ENCODE measurements around the gene FLVCR2. TPM values are rescaled to one million over a fixed set of nuclear protein-coding genes. Genes with fewer than 3 reads are reported as not detected.

FLVCR2 gene
- total and polyA plus RNA-seq, 8 donors: 0.33 to 6.3 (median 2.4) TPM

GRCh38 chr14:75640876-75641275 lies 62.5 kb downstream of the FLVCR2 start:
- no peaks in the 10 kb centered on the region for H3K27me3 ChIP-seq
- H3K27ac ChIP-seq: no peak overlapping the region
- no peaks in the 10 kb centered on the region for H3K36me3 ChIP-seq
- no peak for ATAC-seq
- DNase-seq: no peak
- peaks cover 3 to 10% (median 8%) of the 10 kb centered on the region in 3 donors for H3K4me1 ChIP-seq
- WGBS, 2 donors: 88 to 91% methylated on average over 3 of the region's 3 CpGs
- no peak for FAIRE-seq
- H3K9me3 ChIP-seq: no peaks in the 10 kb centered on the region
- H3K4me3 ChIP-seq: no peak overlapping the region
- intact Hi-C loops (cut with DNase I): no loop called here
- no peak for TF ChIP-seq CTCF (IDR thresholded peaks at IDR 0.05)

GRCh38 chr14:75643985-75644384 lies 65.6 kb downstream of the FLVCR2 start:
- Histone ChIP-seq H3K4me1 (peaks cover 6 to 20% (median 18%) of the 10 kb centered on the region in 3 donors), H3K4me3 (no peak overlapping the region), H3K27me3 (no peaks in the 10 kb centered on the region), H3K36me3 (no peaks in the 10 kb centered on the region), H3K27ac (no peak overlapping the region), H3K9me3 (no peaks in the 10 kb centered on the region)
- TF ChIP-seq CTCF (IDR thresholded peaks at IDR 0.05): no peak
- 25 to 31% methylated on average over 4 of the region's 4 CpGs for WGBS, 2 donors
- FAIRE-seq (no peak), DNase-seq (no peak), ATAC-seq (peak in 3 of 4 donors; percentile 13 to 50 (median 47))
- intact Hi-C loops (cut with DNase I): no loop called here

GRCh38 chr14:75645056-75645455 lies 66.6 kb downstream of the FLVCR2 start:
- DNase-seq (no peak), ATAC-seq (no peak), FAIRE-seq (no peak)
- no peaks in the 10 kb centered on the region for H3K9me3 ChIP-seq
- H3K4me3 ChIP-seq: no peak overlapping the region
- intact Hi-C loops (cut with DNase I): no loop called here
- no peaks in the 10 kb centered on the region for H3K27me3 ChIP-seq
- no peak overlapping the region for H3K27ac ChIP-seq
- peaks cover 6 to 20% (median 18%) of the 10 kb centered on the region in 3 donors for H3K4me1 ChIP-seq
- no peak for TF ChIP-seq CTCF (IDR thresholded peaks at IDR 0.05)
- H3K36me3 ChIP-seq: peaks cover 0 to 3% (median 0%) of the 10 kb centered on the region in 3 donors

- H3K4me3 ChIP-seq: no peak overlapping the region
- ATAC-seq (no peak), DNase-seq (no peak), FAIRE-seq (no peak)
- peaks cover 6 to 20% (median 18%) of the 10 kb centered on the region in 3 donors for H3K4me1 ChIP-seq
- peaks cover 0 to 14% (median 0%) of the 10 kb centered on the region in 3 donors for H3K36me3 ChIP-seq
- TF ChIP-seq CTCF (IDR thresholded peaks at IDR 0.05): no peak
- no peaks in the 10 kb centered on the region for H3K27me3 ChIP-seq
- H3K9me3 ChIP-seq: no peaks in the 10 kb centered on the region
- intact Hi-C loops (cut with DNase I): no loop called here
- WGBS, 2 donors: 90 to 91% methylated on average over 6 of the region's 6 CpGs
- H3K27ac ChIP-seq: no peak overlapping the region
Observed at GRCh38 chr14:75646762-75647161, 68.3 kb downstream of the FLVCR2 start.

GRCh38 chr14:75647640-75648039 lies 69.2 kb downstream of the FLVCR2 start:
- WGBS, 2 donors: 66 to 75% methylated on average over 3 of the region's 3 CpGs
- DNase-seq: no peak
- no peak for FAIRE-seq
- no peaks in the 10 kb centered on the region for H3K27me3 ChIP-seq
- peak in 3 of 4 donors; percentile 13 to 32 (median 18) for ATAC-seq
- TF ChIP-seq CTCF (IDR thresholded peaks at IDR 0.05): no peak
- peaks cover 0 to 14% (median 0%) of the 10 kb centered on the region in 3 donors for H3K36me3 ChIP-seq
- intact Hi-C loops (cut with DNase I): no loop called here
- H3K9me3 ChIP-seq: no peaks in the 10 kb centered on the region
- H3K4me1 ChIP-seq: peaks cover 6 to 20% (median 18%) of the 10 kb centered on the region in 3 donors
- H3K4me3 ChIP-seq: no peak overlapping the region
- peak overlapping the region in 1 of 4 donors; percentile 17 for H3K27ac ChIP-seq
